Keratinocyte (primary cell): ENCODE results near the gene ANGPTL2. TPM values are rescaled to one million over a fixed set of nuclear protein-coding genes. Genes with fewer than 3 reads are reported as not detected.

Experiments used
- DNase-seq: peaks from one replicate; pipeline ENCODE4 v3.0.0-alpha.2; 2011; ENCODE audit warnings: low read depth, missing footprints, low spot score
- FAIRE-seq: peaks from 2 replicates; lab custom pipeline; 2011; peaks lifted over from hg19 to GRCh38; lab: Jason Lieb, UNC
- H2AFZ ChIP-seq: 2 replicates; pipeline ENCODE4 v1.6.0; 2012; ENCODE audit warnings: low read length, control low read depth, inconsistent platforms; ENCODE audit not compliant: control insufficient read depth
- H3K27ac ChIP-seq: 2 replicates; pipeline ENCODE4 v1.5.1; 2011; ENCODE audit warnings: low read length; ENCODE audit not compliant: control insufficient read depth, insufficient read depth
- H3K27me3 ChIP-seq: 3 replicates; pipeline ENCODE4 v1.6.0; 2011; ENCODE audit warnings: low read length; ENCODE audit not compliant: control insufficient read depth, insufficient read depth; ENCODE audit errors: extremely low read depth
- H3K36me3 ChIP-seq, 2 experiments: 2 replicates in 1 of 2; 3 replicates in 1 of 2; pipeline ENCODE4 v1.5.1; 2011; ENCODE audit warnings: low read length in 2 of 2, mild to moderate bottlenecking in 1 of 2; ENCODE audit not compliant: control insufficient read depth in 2 of 2, insufficient read depth in 2 of 2; ENCODE audit errors: extremely low read depth in 1 of 2
- H3K4me1 ChIP-seq: 3 replicates; pipeline ENCODE4 v1.5.1; 2011; ENCODE audit warnings: low read length; ENCODE audit not compliant: control insufficient read depth, insufficient read depth; ENCODE audit errors: extremely low read depth
- H3K4me2 ChIP-seq: 3 replicates; pipeline ENCODE4 v1.6.0; 2011; ENCODE audit warnings: low read depth, low read length; ENCODE audit not compliant: control insufficient read depth, insufficient read depth; ENCODE audit errors: extremely low read depth
- H3K4me3 ChIP-seq, 3 experiments: fragments of 200-600 bp in 1 of 3; sonication (generic) in 1 of 3; 2 replicates in 2 of 3; 3 replicates in 1 of 3; pipeline ENCODE4 v1.5.1; 2011 to 2016; ENCODE audit warnings: low read length in 3 of 3, mild to moderate bottlenecking in 3 of 3, control low read depth in 2 of 3, inconsistent platforms in 1 of 3, low read depth in 1 of 3, mixed read lengths in 1 of 3, mixed run types in 1 of 3, moderate library complexity in 1 of 3; ENCODE audit not compliant: control insufficient read depth in 2 of 3, insufficient read depth in 2 of 3; ENCODE audit errors: extremely low read depth in 1 of 3
- H3K79me2 ChIP-seq: 2 replicates; pipeline ENCODE4 v1.6.0; 2012; ENCODE audit warnings: low read length; ENCODE audit not compliant: control insufficient read depth, insufficient read depth
- H3K9ac ChIP-seq: 3 replicates; pipeline ENCODE4 v1.6.0; 2011; ENCODE audit warnings: low read length; ENCODE audit not compliant: control insufficient read depth, insufficient read depth; ENCODE audit errors: extremely low read depth
- H3K9me1 ChIP-seq: 3 replicates; pipeline ENCODE4 v1.6.0; 2011; ENCODE audit warnings: low read length; ENCODE audit not compliant: control insufficient read depth, insufficient read depth; ENCODE audit errors: extremely low read depth
- H3K9me3 ChIP-seq: 2 replicates; pipeline ENCODE4 v1.5.1; 2012; ENCODE audit warnings: low read depth, low read length; ENCODE audit not compliant: control insufficient read depth
- H4K20me1 ChIP-seq: 3 replicates; pipeline ENCODE4 v1.6.0; 2011; ENCODE audit warnings: low read length; ENCODE audit not compliant: control insufficient read depth, insufficient read depth; ENCODE audit errors: extremely low read depth
- CTCF ChIP-seq, 3 experiments: IDR thresholded peaks in 1 of 3; conservative IDR thresholded peaks in 1 of 3; optimal IDR thresholded peaks in 1 of 3; 2 replicates in 2 of 3; 3 replicates in 1 of 3; pipeline versions ENCODE3 to v1.5.1; 2011; ENCODE audit warnings: low read length in 3 of 3, mild to moderate bottlenecking in 3 of 3, moderate library complexity in 2 of 3, control low read depth in 1 of 3, inconsistent platforms in 1 of 3; ENCODE audit not compliant: insufficient read depth in 2 of 3; ENCODE audit errors: extremely low read depth in 1 of 3
- EZH2 ChIP-seq: IDR thresholded peaks from one replicate; pipeline ENCODE4 v1.6.1; 2012; ENCODE audit warnings: inconsistent platforms, mild to moderate bottlenecking, low read length, moderate library complexity
- dilution Hi-C: fragments of 300-500 bp; cut with MboI; formaldehyde crosslinking; loops from one replicate; pipeline ENCODE4 v1.7.0; 2020; ENCODE audit warnings: low sequenced_read_pairs; ENCODE audit not compliant: extremely low pct_ligation_motif_present
- polyA plus RNA-seq, 5 experiments: library from polyadenylated mRNA; depleted of rRNA in 3 of 5; stranded (reverse) in 3 of 5; stranded (forward) in 1 of 5; unstranded in 1 of 5; fragments of >200 nt; gene quantifications; 1 replicate in 1 of 5; 2 replicates in 3 of 5; 3 replicates in 1 of 5; pipeline versions ENCODE4 v1.2.1 to v1.2.3, GENCODE V29; 2011 to 2012; ENCODE audit warnings: missing spikeins in 2 of 5, low read depth in 1 of 5, low replicate concordance in 1 of 5

The ANGPTL2 gene
- polyA plus RNA-seq, 1 donor (not counting 4 experiments of a cell fraction or from before 2014, with no cell fraction given): 0.18 TPM

GRCh38 chr9:127050591-127051001 lies 71.8 kb downstream of the ANGPTL2 start:
- Histone ChIP-seq H4K20me1 (no peaks in the 10 kb centered on the region), H3K27ac (no peak overlapping the region), H3K4me2 (no peak overlapping the region), H3K4me3 (no peak overlapping the region), H3K79me2 (no peaks in the 10 kb centered on the region), H2AFZ (no peak overlapping the region), H3K4me1 (peaks cover 16% of the 10 kb centered on the region), H3K9me1 (no peaks in the 10 kb centered on the region), H3K27me3 (no peaks in the 10 kb centered on the region), H3K9me3 (no peaks in the 10 kb centered on the region), H3K36me3 (no peaks in the 10 kb centered on the region), H3K9ac (no peak overlapping the region)
- dilution Hi-C loops: no loop called here
- no peak for TF ChIP-seq CTCF (optimal IDR thresholded peaks at IDR 0.05 in 1 of 3, IDR thresholded peaks at IDR 0.05 in 1 of 3, conservative IDR thresholded peaks at IDR 0.05 in 1 of 3; ENCODE audit: extremely low read depth in 1 of 3, insufficient read depth in 2 of 3, low read length in 3 of 3)
- FAIRE-seq (no peak), DNase-seq (no peak)

GRCh38 chr9:127050152-127050551 lies 72.3 kb downstream of the ANGPTL2 start:
- H4K20me1 ChIP-seq: no peaks in the 10 kb centered on the region
- no peak overlapping the region for H3K4me2 ChIP-seq
- peaks cover 16% of the 10 kb centered on the region for H3K4me1 ChIP-seq
- no peaks in the 10 kb centered on the region for H3K79me2 ChIP-seq
- H3K27ac ChIP-seq: no peak overlapping the region
- H3K36me3 ChIP-seq: no peaks in the 10 kb centered on the region
- dilution Hi-C loops: no loop called here
- DNase-seq: no peak
- H3K9me1 ChIP-seq: no peaks in the 10 kb centered on the region
- no peak overlapping the region for H3K9ac ChIP-seq
- TF ChIP-seq CTCF (optimal IDR thresholded peaks at IDR 0.05 in 1 of 3, IDR thresholded peaks at IDR 0.05 in 1 of 3, conservative IDR thresholded peaks at IDR 0.05 in 1 of 3; ENCODE audit: extremely low read depth in 1 of 3, insufficient read depth in 2 of 3, low read length in 3 of 3) (no peak), EZH2 (no peak)
- H2AFZ ChIP-seq: no peak overlapping the region
- no peak overlapping the region for H3K4me3 ChIP-seq
- no peaks in the 10 kb centered on the region for H3K9me3 ChIP-seq
- FAIRE-seq: no peak
- no peaks in the 10 kb centered on the region for H3K27me3 ChIP-seq
